MM.1S (cell line): ENCODE results near the gene COPG1.

Source experiments
- EZH2 ChIP-seq: fragments of 300-600 bp; sonication (generic); optimal IDR thresholded peaks from 2 replicates; pipeline ENCODE3; 2017; ENCODE audit warnings: low read depth, mild to moderate bottlenecking, antibody characterized with exemption, low read length, mixed read lengths
- EZH2phosphoT487 ChIP-seq: fragments of 300-600 bp; sonication (generic); IDR thresholded peaks from 2 replicates; pipeline ENCODE4 v1.6.1; 2018; ENCODE audit warnings: antibody characterized with exemption, low read length

DNA sequence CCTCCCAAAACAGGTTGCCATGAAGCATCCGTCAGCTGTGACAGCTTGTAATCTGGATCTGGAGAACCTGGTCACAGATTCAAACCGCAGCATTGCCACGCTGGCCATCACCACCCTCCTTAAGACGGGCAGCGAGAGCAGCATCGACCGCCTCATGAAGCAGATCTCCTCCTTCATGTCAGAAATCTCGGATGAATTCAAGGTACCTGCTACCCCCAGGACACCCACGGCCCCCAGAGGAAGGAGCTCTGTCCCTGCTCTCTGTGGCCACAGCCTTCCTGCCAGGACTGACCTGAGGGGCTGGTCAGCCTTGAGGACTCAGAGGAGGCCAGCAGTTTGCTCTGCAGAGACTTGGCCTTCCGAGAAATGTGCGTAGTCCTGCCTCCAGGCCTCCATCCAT is 11.2 kb downstream of the COPG1 start:
- no peak for TF ChIP-seq EZH2
- TF ChIP-seq EZH2phosphoT487, result no peak
